ENCODE measurements around the gene TMTC1. TPM values are rescaled to one million over a fixed set of nuclear protein-coding genes. Genes with fewer than 3 reads are reported as not detected.

TMTC1 gene
- total and polyA plus RNA-seq, 9 of the 15 experiments (the other 6 are each of a cell fraction or from before 2014, with no cell fraction given) = under 0.01 to 0.18 (median 0.06) TPM; not detected in 2

DNA sequence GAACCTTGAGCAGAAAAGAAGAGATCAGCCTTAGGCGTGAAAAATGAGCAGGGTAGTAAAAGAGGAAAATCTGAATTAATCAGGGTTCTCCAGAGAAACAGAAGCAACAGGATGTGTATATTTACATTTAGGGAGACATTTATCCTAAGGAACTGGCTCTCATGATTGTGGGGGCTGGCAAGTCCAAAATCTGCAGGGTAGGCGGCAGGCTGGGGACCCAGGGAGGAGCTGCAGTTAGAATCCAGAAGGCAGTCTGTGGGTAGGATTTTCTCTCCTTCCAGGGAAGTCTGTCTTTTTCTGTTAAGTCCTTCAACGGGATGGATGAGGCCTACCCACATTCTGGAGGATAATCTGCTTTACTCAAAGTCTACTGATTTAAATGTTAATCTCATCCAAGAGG is 218.8 kb downstream of the TMTC1 start (continued):
- TF ChIP-seq ZC3H11A (IDR thresholded peaks at IDR 0.05; ENCODE audit: low read depth, low read length) (no peak), ZNF583 (CRISPR knock-in tag; IDR thresholded peaks at IDR 0.05) (no peak), PCBP2 (IDR thresholded peaks at IDR 0.05; ENCODE audit: low read depth, low read length, poor library complexity, severe bottlenecking) (no peak)

DNA sequence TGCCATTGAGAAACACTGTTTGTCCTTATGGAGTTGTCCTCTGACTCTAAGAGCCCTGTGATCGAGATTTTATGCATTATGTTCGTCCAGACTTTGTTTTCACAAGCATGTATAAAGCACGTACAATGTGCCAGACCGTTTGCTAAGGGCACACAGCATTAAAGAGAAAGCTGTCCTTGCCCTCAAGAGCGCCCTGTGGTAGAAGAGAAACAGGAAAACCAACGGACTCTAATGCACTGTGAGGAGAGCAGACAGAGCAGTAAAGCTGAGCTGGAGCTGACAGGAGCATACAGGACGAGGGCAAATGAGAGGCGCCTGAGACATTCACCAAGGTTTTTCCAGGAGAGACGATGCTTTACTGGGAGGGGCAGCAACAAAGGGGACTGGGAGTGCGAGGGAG is 220.1 kb downstream of the TMTC1 start:
- Histone ChIP-seq H3K4me2 (ENCODE audit: insufficient read depth, low read length) (no peak overlapping the region), H3K9me3 (replicated peaks; ENCODE audit: control insufficient read depth, insufficient read depth, low read depth, low read length) (no peaks in the 10 kb centered on the region), H3K36me3 (ENCODE audit: control insufficient read depth, insufficient read depth, low read length) (no peaks in the 10 kb centered on the region), H3K4me1 (replicated peaks in 1 of 2; ENCODE audit: control insufficient read depth in 2 of 2, insufficient read depth in 2 of 2, low read length in 2 of 2) (no peaks in the 10 kb centered on the region), H3K79me2 (ENCODE audit: control insufficient read depth, insufficient read depth, low read length) (no peaks in the 10 kb centered on the region), H3K27me3 (ENCODE audit: control insufficient read depth in 2 of 2, insufficient read depth in 2 of 2, low read length in 2 of 2) (peaks cover 0 to under 1% of the 10 kb centered on the region in 2 experiments; a peak in 4 of 5 replicates), H3K27ac (ENCODE audit: extremely low read depth, low read depth, low read length) (no peak overlapping the region), H3K4me3 (no peak overlapping the region), H2AFZ (ENCODE audit: low read depth, low read length) (no peak overlapping the region), H4K20me1 (replicated peaks; ENCODE audit: control insufficient read depth, insufficient read depth, low read length) (no peaks in the 10 kb centered on the region), H3K9me1 (ENCODE audit: control insufficient read depth, insufficient read depth, low read length) (no peaks in the 10 kb centered on the region), H3K9ac (ENCODE audit: insufficient read depth in 1 of 2, low read depth in 2 of 2, low read length in 2 of 2) (no peak overlapping the region)
- intact Hi-C loops (cut with micrococcal nuclease) = no loop called here
- no peak for TF ChIP-seq TOE1 (IDR thresholded peaks at IDR 0.05; ENCODE audit: borderline replicate concordance)
- TF ChIP-seq TOE1 (CRISPR knock-in tag; IDR thresholded peaks at IDR 0.05; ENCODE audit: borderline replicate concordance, low read depth) = no peak
- TF ChIP-seq NCOA6 (IDR thresholded peaks at IDR 0.05) = no peak
- TF ChIP-seq NFYB (IDR thresholded peaks at IDR 0.05; ENCODE audit: extremely low read depth, insufficient read length) = no peak
- TF ChIP-seq, protein P1, sequence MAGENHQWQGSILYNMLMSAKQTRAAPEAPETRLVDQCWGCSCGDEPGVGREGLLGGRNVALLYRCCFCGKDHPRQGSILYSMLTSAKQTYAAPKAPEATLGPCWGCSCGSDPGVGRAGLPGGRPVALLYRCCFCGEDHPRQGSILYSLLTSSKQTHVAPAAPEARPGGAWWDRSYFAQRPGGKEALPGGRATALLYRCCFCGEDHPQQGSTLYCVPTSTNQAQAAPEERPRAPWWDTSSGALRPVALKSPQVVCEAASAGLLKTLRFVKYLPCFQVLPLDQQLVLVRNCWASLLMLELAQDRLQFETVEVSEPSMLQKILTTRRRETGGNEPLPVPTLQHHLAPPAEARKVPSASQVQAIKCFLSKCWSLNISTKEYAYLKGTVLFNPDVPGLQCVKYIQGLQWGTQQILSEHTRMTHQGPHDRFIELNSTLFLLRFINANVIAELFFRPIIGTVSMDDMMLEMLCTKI (IDR thresholded peaks at IDR 0.05; ENCODE audit: partially characterized antibody) = no peak
- no peak for TF ChIP-seq ZNF124 (CRISPR knock-in tag; IDR thresholded peaks at IDR 0.05)
- CTCF ChIA-PET (ENCODE audit: low intra/inter-chr PET ratio) = no interaction called here
- DNase-seq (ENCODE audit: extremely low read depth in 1 of 4, low spot score in 3 of 4) = no peak
- WGBS (ENCODE audit: insufficient coverage, low coverage, missing lambda C conversion rate) = under 1% methylated on average over 9 of the region's 10 CpGs
- POLR2A ChIA-PET = interaction anchor here (0.6 to 0.7 kb wide), 3 partner anchors 302 to 1881 kb away, joined by 3 read pairs; no protein-coding TSS in a partner anchor
- BruUV-seq (replicated peaks) = no TSS peak
- no peak for ATAC-seq
- FAIRE-seq = no peak
- in situ Hi-C loops (cut with MboI) = no loop called here

Measured in K562 (cell line).